ENCODE measurements around the gene FCHO1.

DNA sequence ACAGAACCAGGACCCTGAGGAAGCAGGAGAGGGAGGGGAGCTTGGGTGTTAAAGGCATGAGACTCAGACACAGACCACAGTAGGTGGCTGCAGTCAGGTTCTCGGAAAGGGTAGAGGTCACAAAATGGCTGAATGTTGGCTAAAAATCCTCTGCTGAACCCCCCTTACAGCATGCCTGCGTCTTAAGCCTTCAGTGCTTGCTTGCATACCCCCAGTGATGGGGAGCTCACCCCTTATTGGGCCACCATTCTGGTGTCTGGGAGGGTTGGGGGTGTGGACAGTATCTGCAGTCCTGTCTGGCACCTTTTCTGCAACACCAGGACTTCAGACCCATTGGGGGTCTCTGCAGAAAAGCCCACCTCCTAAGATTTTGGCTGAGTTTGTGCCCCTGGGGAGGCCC, 29.5 kb downstream of the FCHO1 start:
- TF ChIP-seq, protein P1, sequence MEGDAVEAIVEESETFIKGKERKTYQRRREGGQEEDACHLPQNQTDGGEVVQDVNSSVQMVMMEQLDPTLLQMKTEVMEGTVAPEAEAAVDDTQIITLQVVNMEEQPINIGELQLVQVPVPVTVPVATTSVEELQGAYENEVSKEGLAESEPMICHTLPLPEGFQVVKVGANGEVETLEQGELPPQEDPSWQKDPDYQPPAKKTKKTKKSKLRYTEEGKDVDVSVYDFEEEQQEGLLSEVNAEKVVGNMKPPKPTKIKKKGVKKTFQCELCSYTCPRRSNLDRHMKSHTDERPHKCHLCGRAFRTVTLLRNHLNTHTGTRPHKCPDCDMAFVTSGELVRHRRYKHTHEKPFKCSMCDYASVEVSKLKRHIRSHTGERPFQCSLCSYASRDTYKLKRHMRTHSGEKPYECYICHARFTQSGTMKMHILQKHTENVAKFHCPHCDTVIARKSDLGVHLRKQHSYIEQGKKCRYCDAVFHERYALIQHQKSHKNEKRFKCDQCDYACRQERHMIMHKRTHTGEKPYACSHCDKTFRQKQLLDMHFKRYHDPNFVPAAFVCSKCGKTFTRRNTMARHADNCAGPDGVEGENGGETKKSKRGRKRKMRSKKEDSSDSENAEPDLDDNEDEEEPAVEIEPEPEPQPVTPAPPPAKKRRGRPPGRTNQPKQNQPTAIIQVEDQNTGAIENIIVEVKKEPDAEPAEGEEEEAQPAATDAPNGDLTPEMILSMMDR (IDR thresholded peaks at IDR 0.05) = no peak
- TF ChIP-seq POLR2A (IDR thresholded peaks at IDR 0.05) = no peak
